HG03460 (cell line): ENCODE results near the gene HP1BP3.
"Not testable (repeated sequence)": the region's sequence is repeated elsewhere in the genome, so short reads cannot be mapped to it uniquely, and the experiment has no call there.

Source experiments
- ATAC-seq: cut with Tn5 transposase; IDR thresholded peaks from one replicate; pipeline ENCODE4 v1.9.1; 2021; ENCODE audit not compliant: unreplicated experiment

The HP1BP3 gene

DNA sequence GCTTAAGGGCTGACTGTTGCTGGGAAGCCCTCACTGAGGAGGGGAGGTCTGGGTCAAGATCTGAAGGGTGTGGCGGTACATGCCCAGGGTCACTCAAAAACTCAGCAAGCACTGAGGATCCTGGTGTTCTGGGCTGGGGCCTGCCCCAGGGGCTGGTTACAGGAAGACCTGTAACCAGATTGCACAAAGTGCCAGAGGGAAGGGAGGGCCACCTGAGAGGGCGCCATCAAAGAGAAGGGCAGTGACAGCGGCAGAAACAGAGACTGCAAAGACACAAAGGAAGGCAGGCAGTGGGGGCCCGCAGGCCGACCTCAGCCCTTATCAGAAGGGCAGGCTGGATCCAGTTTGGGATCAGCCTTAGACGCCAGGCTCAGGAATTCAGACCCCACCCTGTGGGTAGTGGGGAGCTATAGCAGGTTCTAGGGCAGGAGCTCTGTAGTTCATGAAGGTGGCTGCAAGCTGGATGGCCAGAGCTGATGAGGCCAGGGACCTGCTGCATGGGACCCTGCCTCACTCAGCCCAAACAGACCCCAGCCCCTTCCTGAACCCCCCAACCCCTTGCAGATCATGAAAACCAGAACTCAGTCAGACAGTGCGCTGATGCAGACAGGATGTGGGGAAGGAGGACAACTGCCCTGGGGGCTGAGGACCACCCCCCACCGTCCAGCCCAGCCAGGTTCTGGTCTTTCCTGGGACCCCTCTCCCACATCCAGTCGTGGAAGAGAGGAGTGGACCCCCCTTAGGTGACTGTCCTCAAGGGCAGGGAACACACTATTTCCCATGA lies 58.5 kb downstream of the HP1BP3 start:
- no peak for ATAC-seq

DNA sequence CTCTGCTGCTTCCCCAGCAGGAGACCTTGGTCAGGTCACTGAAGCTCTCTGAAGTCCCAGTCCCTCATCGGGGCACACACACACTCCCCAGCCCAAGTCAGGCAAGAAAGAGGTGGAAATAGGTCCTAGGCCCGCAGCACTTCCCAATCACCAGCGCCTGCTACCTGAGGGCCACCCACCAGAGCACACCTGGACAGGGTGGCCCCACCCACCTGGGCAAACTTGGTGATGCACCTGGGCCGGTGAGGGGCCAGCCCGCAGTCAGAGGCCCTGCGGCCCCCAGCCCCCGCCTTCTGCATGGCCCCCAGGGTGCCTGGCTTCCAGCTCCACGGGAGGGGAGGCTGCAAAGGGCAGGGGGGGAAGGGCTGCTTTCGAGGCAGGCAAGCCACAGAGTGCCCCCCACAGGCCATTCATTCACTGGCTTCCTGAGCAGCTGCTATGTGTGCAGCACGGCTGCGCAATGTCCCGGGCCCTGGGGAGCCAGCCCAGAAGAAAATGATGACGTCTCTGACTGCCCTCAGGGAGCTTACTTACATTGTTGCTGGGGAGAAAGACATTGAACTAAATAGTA lies 59.3 kb downstream of the HP1BP3 start:
- no peak for ATAC-seq

- ATAC-seq = no peak
Measured at GRCh38 chr1:20726932-20727745, 60.0 kb downstream of the HP1BP3 start.

DNA sequence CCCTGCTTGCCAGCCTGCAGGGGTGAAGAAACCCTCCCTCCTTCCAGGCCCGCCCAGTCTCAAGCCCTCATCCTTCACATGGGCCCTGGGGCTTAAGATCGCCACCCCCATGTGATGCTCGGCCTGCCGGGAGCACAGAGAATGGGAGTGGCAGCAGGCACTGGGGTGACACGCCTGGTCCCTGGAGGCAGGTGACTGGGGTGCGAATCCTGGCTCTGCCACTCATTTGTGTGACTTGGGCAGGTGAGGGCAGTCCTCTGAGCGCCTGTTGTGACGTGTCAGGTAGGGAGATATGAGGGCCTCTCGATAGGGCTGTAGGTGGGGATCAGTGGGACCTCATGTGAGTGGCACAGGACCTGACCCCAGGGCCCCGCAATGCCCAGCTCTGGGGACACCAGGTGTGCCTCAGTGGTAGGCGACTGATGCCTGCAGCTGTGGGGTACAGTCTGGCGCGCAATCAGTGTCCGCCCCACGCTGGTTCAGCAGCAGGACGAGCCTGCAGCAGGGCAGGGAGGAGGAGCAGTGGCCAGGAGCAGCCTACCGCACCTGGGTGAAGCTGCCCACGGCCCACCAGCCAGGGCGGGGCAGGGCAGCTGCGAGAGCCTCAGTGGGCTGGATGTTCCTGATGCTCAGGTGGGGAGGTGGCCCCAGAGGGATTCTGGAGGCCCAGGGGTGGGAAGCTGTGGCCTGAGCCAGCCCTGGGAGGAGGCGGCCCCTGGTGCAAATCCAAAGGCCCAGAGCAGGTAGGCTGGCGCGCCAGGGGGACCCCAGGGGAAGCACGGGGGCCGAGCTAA lies 60.8 kb downstream of the HP1BP3 start:
- no peak for ATAC-seq

- ATAC-seq = no peak
Measured at GRCh38 chr1:20725189-20726117, 61.7 kb downstream of the HP1BP3 start.

- no peak for ATAC-seq
Measured at GRCh38 chr1:20724364-20725188, 62.5 kb downstream of the HP1BP3 start.

GRCh38 chr1:20723537-20724363 lies 63.4 kb downstream of the HP1BP3 start:
- no peak for ATAC-seq

DNA sequence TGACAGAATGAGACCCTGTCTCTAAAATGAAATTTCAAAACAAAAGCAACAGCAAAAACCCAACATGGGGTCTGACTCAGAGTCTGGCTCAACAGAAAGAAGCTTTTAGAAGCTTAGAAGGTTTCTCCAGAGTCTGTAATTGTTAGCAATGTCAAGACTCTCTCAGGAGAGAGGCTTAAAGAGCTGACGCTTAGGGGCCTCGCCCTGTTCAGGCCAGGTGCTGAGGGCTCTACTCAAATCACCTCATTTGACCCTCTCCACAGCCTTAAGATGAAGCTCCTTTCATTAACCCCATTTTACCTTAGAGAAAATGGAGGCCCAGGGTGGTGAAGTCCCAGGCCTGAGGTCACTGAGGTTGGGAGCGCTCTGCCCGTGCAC lies 64.0 kb downstream of the HP1BP3 start:
- ATAC-seq = no peak

- ATAC-seq = no peak
Measured at GRCh38 chr1:20721117-20722061, 65.7 kb downstream of the HP1BP3 start.

DNA sequence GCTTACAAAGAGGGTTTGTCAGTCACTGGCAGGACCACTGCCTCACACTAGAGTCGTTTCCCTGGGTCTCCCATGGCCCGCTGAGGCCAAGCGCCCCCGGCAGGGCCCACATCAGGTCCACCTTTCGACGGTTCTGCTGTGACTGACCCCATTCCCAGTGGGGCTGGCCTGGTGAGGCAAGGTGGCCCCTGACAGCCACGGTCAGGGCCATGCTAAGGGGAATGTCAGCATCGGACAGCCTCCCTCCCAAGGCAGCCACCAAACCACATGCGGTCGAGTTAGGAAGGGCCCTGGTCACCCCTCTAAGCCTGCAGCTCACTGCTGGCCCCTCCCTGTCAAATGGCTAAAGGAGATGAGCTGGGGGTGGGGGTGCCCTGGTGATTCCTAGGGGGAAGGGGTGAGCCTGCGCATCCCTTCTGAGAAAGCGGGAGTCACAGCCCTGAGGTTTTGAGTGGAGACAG lies 66.4 kb downstream of the HP1BP3 start:
- no peak for ATAC-seq

DNA sequence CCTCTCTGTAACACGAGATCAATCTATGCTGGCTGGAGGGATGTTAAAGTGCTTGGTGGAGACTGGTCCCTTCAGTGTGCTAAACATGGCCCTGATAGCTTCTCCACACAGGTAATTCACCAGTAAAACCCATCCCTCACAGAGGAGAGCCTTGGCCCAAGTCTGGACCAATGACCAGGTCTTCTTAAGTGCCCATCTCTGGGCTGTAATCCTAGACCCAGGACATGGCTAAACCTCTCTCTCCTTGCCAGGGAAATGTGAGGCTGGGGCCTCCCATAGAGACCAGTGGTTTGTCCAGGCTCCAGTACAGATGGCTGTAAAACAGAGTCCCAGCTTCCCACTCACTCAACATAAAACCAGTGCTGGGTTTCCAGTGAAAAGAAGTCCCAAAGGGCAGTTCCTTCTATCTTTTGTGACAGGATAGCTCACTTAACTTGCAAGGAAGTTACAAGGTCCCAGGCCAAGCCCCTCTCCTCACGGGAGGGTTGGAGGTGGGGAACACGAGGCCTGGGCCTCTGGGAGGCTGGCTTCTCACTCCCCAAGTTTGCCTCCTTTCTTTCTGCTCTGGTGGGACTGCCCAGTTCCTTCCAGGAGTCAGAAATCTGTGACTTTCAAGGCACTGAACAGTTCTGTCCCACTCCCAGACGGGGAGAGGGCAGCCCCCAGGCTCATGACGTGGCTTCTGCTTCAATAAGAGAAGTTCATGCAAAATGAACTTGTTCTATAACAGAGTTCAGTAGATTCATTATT lies 67.1 kb downstream of the HP1BP3 start:
- ATAC-seq = no peak

DNA sequence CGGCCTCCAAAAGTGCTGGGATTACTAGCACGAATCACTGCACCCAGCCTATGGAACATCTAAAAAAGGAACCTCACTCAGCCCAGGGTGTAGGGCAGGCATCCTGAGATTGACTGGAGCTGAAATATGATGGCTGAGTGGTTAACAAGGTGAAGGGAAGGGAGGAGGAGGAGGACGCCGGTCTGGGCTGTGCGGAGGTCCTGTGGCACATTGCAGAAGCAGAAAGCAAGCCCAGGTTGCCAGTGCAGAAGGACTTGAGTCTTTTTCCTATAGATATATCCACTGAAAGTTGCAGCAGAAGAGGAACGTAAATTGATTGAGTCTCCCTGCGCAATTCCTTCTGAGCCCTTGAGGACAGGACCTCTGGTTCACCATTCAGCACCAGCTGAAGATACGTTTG lies 67.8 kb downstream of the HP1BP3 start:
- no peak for ATAC-seq

DNA sequence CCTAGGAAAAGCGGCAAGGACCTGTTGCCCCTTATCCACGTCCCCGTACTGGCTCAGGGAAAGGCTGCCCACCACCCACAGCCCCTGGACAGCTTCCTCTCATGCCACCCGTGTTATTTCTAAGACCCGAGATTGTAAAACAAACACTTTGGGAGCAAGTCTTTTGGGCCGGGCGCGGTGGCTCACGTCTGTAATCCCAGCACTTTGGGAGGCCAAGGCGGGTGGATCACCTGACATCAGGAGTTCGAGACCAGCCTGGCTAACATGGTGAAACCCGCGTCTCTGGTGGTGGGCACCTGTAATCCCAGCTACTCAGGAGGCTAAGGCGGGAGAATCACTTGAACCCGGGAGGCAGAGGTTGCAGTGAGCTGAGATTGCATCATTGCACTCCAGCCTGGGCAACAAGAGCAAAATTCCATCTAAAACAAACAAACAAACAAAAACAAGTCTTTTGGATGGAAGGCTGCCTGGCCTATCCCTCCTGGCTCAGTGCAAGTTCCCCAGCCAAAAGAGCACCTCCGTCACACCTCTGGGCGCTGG lies 68.7 kb downstream of the HP1BP3 start:
- ATAC-seq = not testable (repeated sequence)

- no peak for ATAC-seq
Measured at GRCh38 chr1:20717452-20718342, 69.4 kb downstream of the HP1BP3 start, which contains the start of gene KIF17. Gene KIF17, minus strand, starts transcription at chr1:20718007. Its CDS starts 301 bp downstream, at chr1:20717706.

- ATAC-seq = no peak
Measured at GRCh38 chr1:20716232-20716631, 70.9 kb downstream of the HP1BP3 start.
